ENCODE data around the gene USP17L12.
"Not testable (repeated sequence)": the region's sequence is repeated elsewhere in the genome, so short reads cannot be mapped to it uniquely, and the experiment has no call there.

The USP17L12 gene

DNA sequence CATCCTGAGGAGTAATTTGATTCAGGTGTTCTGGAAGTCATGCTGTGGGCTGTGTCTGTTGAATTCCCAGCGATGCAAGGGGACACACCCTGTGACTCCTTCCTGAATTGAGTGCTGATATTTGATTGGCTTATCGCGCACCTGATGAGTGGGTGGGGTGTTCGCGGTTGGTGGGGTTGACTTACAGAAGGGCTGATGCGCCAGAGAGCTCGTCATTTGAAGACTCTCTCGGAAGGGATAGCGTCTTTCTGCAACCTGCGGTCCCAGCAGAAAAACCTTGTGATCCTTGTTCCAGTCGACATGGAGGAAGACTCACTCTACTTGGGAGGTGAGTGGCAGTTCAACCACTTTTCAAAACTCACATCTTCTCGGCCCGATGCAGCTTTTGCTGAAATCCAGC is at the start of gene USP17L12:
Gene USP17L12 (plus strand): TSS at position 301 of the 400 bp plus-strand sequence. CDS start 0 bp downstream, at position 301.
- DNase-seq (ENCODE audit: low read depth) = not testable (repeated sequence)

DNA sequence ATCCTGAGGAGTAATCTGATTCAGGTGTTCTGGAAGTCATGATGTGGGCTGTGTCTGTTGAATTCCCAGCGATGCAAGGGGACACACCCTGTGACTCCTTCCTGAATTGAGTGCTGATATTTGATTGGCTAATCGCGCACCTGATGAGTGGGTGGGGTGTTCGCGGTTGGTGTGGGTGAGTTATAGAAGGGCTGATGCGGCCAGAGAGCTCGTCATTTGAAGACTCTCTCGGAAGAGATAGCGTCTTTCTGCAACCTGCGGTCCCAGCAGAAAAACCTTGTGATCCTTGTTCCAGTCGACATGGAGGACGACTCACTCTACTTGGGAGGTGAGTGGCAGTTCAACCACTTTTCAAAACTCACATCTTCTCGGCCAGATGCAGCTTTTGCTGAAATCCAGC is 9.6 kb upstream of the USP17L12 start, which contains the start of gene USP17L10:
Gene USP17L10 (plus strand): TSS at position 301 of the 400 bp plus-strand sequence. CDS start 0 bp downstream, at position 301.
- not testable (repeated sequence) for DNase-seq (ENCODE audit: low read depth)

GRCh38 chr4:9214701-9215100 is 5.3 kb upstream of the USP17L12 start:
- DNase-seq (ENCODE audit: low read depth) = not testable (repeated sequence)

- DNase-seq (ENCODE audit: low read depth) = not testable (repeated sequence)
These were observed 4.8 kb upstream of the USP17L12 start, which contains the start of gene USP17L11 for GRCh38 chr4:9215105-9215504. USP17L11 (plus strand) TSS chr4:9215405; CDS start chr4:9215405, 0 bp downstream.

GRCh38 chr4:9224596-9224995 is 4.6 kb downstream of the USP17L12 start, which contains the start of gene USP17L13:
USP17L13 (plus strand) TSS chr4:9224896; CDS start chr4:9224896, 0 bp downstream.
- DNase-seq (ENCODE audit: low read depth) = not testable (repeated sequence)

- not testable (repeated sequence) for DNase-seq (ENCODE audit: low read depth)
These were observed 10.3 kb downstream of the USP17L12 start for GRCh38 chr4:9230249-9230648.

DNA sequence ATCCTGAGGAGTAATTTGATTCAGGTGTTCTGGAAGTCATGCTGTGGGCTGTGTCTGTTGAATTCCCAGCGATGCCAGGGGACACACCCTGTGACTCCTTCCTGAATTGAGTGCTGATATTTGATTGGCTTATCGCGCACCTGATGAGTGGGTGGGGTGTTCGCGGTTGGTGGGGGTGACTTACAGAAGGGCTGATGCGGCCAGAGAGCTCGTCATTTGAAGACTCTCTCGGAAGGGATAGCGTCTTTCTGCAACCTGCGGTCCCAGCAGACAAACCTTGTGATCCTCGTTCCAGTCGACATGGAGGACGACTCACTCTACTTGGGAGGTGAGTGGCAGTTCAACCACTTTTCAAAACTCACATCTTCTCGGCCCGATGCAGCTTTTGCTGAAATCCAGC is 14.1 kb downstream of the USP17L12 start, which contains the start of gene USP17L15:
Gene USP17L15 (plus strand): TSS at position 301 of the 400 bp plus-strand sequence. CDS start 0 bp downstream, at position 301.
- not testable (repeated sequence) for DNase-seq (ENCODE audit: low read depth)

GRCh38 chr4:9238461-9238860 is 18.5 kb downstream of the USP17L12 start:
- not testable (repeated sequence) for DNase-seq (ENCODE audit: low read depth)

GRCh38 chr4:9243579-9243978 is 23.6 kb downstream of the USP17L12 start, which contains the start of gene USP17L17:
USP17L17 (plus strand) TSS chr4:9243879; CDS start chr4:9243879, 0 bp downstream.
- not testable (repeated sequence) for DNase-seq (ENCODE audit: low read depth)

GRCh38 chr4:9247953-9248680 is 28.2 kb downstream of the USP17L12 start, which contains the start of gene USP17L18:
USP17L18 (plus strand) TSS chr4:9248630; CDS start chr4:9248630, 0 bp downstream.
- not testable (repeated sequence) for DNase-seq (ENCODE audit: low read depth)

DNA sequence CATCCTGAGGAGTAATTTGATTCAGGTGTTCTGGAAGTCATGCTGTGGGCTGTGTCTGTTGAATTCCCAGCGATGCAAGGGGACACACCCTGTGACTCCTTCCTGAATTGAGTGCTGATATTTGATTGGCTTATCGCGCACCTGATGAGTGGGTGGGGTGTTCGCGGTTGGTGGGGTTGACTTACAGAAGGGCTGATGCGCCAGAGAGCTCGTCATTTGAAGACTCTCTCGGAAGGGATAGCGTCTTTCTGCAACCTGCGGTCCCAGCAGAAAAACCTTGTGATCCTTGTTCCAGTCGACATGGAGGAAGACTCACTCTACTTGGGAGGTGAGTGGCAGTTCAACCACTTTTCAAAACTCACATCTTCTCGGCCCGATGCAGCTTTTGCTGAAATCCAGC is 33.1 kb downstream of the USP17L12 start, which contains the start of gene USP17L19:
Gene USP17L19 (plus strand): TSS at position 301 of the 400 bp plus-strand sequence. CDS start 0 bp downstream, at position 301.
- not testable (repeated sequence) for DNase-seq (ENCODE audit: low read depth)

- not testable (repeated sequence) for DNase-seq (ENCODE audit: low read depth)
These were observed 37.9 kb downstream of the USP17L12 start, which contains the start of gene USP17L20 for GRCh38 chr4:9257824-9258223. USP17L20 (plus strand) TSS chr4:9258124; CDS start chr4:9258124, 0 bp downstream.

DNA sequence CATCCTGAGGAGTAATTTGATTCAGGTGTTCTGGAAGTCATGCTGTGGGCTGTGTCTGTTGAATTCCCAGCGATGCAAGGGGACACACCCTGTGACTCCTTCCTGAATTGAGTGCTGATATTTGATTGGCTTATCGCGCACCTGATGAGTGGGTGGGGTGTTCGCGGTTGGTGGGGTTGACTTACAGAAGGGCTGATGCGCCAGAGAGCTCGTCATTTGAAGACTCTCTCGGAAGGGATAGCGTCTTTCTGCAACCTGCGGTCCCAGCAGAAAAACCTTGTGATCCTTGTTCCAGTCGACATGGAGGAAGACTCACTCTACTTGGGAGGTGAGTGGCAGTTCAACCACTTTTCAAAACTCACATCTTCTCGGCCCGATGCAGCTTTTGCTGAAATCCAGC is 42.6 kb downstream of the USP17L12 start, which contains the start of gene USP17L21:
Gene USP17L21 (plus strand): TSS at position 301 of the 400 bp plus-strand sequence. CDS start 0 bp downstream, at position 301.
- not testable (repeated sequence) for DNase-seq (ENCODE audit: low read depth)

DNA sequence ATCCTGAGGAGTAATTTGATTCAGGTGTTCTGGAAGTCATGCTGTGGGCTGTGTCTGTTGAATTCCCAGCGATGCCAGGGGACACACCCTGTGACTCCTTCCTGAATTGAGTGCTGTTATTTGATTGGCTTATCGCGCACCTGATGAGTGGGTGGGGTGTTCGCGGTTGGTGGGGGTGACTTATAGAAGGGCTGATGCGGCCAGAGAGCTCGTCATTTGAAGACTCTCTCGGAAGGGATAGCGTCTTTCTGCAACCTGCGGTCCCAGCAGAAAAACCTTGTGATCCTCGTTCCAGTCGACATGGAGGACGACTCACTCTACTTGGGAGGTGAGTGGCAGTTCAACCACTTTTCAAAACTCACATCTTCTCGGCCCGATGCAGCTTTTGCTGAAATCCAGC is 47.4 kb downstream of the USP17L12 start, which contains the start of gene USP17L22:
Gene USP17L22 (plus strand): TSS at position 301 of the 400 bp plus-strand sequence. CDS start 0 bp downstream, at position 301.
- DNase-seq (ENCODE audit: low read depth) = not testable (repeated sequence)

Data from non-pigmented ciliary epithelial cell (primary cell).